ENCODE measurements around the gene REG4. TPM values are rescaled to one million over a fixed set of nuclear protein-coding genes. Genes with fewer than 3 reads are reported as not detected.

REG4 gene
- total RNA-seq, 1 donor: not detected

DNA sequence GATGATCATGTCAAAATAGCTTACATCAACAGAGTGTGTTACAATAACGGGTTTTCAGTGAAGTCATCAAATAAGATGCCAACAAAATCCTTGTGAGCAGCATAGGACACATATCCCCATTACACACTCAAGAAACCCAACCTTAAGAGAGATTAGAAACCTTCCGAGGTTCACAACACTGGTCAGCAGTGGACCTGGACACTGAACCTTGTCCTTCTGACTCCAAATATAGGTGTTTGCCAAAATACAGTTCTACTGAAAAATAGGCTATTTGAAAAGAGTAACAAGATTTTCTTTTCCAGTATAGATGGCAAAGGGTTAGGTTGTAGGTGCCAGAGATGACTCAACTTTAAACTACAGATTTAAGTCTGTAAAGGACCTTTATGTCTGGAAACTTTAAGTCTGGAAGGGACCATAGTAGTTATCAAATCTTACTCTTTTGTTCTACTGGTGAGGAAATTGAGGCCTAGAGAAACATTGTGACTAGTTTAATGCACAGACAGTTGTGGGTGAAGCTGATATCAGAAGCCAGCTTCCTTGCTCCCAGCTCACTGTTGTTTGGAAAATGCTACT, 811 bp upstream of the REG4 start:
- no peak for DNase-seq (ENCODE audit: low read depth)
- H3K4me3 ChIP-seq (ENCODE audit: low read depth, low read length): no peak overlapping the region
- TF ChIP-seq CTCF (IDR thresholded peaks at IDR 0.05; ENCODE audit: insufficient read depth, low read length): no peak

DNA sequence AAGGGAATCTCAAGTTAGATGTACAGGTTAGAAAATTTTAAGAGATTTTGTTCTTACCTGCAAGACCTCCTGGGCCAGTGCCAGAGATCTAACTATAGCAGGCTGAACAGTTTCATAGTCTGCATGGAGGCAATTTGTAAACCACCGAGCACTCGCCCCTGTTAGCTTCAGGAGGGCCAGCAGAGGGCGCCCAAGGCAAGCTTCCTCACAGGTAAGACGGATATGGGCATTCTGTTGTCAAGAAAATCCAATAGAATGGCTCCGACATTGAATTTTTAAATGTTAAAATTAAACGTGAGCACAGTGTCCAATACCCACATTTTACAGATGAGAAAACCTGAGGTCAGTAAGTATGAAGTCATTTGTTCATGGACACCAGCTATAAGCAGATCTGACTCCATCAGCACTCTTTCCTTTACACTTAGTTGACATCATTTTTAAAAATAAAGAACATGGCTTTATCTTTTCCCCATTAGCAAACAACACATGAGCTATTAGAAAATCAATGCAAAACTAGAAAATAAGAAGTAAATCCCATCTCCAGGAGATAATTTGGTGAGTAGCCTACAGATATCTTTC, 2.2 kb downstream of the REG4 start:
- peak; percentile 97 for TF ChIP-seq CTCF (IDR thresholded peaks at IDR 0.05; ENCODE audit: insufficient read depth, low read length)
- H3K4me3 ChIP-seq (ENCODE audit: low read depth, low read length): no peak overlapping the region
- DNase-seq (ENCODE audit: low read depth): peak; percentile 74

- no peak for TF ChIP-seq CTCF (IDR thresholded peaks at IDR 0.05; ENCODE audit: insufficient read depth, low read length)
- peak; percentile 17 for DNase-seq (ENCODE audit: low read depth)
- H3K4me3 ChIP-seq (ENCODE audit: low read depth, low read length): no peak overlapping the region
Observed at GRCh38 chr1:119808491-119808890, 2.8 kb downstream of the REG4 start.

DNA sequence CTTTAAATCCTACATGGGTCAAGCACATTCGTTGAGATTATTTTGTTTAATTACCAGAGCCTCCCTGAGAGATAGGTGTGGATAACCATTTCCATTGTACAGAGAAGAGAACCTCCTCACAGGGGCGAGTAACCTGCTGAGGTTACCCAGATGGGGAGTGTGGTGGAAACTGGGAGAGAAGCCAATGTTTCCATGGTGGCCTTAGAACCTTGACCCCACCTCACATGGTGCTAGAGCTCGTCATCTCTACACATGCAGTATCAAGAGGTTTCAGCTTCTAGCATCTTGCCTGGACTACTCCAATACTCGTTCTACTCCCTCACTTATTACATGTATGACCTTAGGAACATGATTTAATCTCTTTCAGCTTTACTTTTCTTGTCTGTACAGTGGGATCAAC, 4.8 kb downstream of the REG4 start:
- no peak for TF ChIP-seq CTCF (IDR thresholded peaks at IDR 0.05; ENCODE audit: insufficient read depth, low read length)
- H3K4me3 ChIP-seq (ENCODE audit: low read depth, low read length): no peak overlapping the region

GRCh38 chr1:119805746-119806145, 5.5 kb downstream of the REG4 start:
- TF ChIP-seq CTCF (IDR thresholded peaks at IDR 0.05; ENCODE audit: insufficient read depth, low read length): no peak
- DNase-seq (ENCODE audit: low read depth): no peak
- H3K4me3 ChIP-seq (ENCODE audit: low read depth, low read length): no peak overlapping the region

More for the DNA sequence above, 4.8 kb downstream of the REG4 start:
- DNase-seq (ENCODE audit: low read depth): no peak

DNA sequence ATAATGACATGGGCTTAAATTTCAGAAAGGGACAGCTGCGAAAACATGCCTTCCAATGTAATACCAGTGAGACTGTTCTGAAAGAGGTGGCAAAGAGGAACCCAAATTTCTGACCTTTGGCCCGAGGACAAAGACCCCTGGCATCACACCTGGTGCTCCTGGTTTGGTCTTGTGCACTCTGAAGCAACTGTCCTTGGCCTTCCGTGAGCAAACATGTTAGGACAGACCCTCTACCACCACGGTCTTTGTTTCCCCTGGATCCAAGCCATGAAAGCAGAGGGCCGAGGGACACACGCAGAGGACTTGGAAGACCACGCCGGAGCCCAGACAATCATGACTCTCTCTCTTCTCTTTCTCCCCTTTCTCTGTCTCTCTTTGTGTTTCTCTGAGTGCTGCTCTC, 6.0 kb downstream of the REG4 start:
- no peak for TF ChIP-seq CTCF (IDR thresholded peaks at IDR 0.05; ENCODE audit: insufficient read depth, low read length)
- DNase-seq (ENCODE audit: low read depth): no peak
- H3K4me3 ChIP-seq (ENCODE audit: low read depth, low read length): no peak overlapping the region
